ENCODE results near the gene PJA1. TPM values are rescaled to one million over a fixed set of nuclear protein-coding genes. Genes with fewer than 3 reads are reported as not detected.

PJA1 gene
- polyA plus RNA-seq (ENCODE audit: insufficient read length in 10 of 10): 10 to 100 TPM; 69.5 to 91.8 (median 80.7) TPM
- long read RNA-seq, donor 1, transcript PJA1-203 (1 exons, 2,692 nt): major isoform, 24 of 46 reads
- long read RNA-seq, donor 1, transcript PJA1-202 (2 exons, 2,672 nt): minor isoform, 18 of 46 reads
- long read RNA-seq, donor 1, partial matches to known transcripts: 0 of 46 reads
- long read RNA-seq, donor 1, other reads (novel, unspliced or antisense): 0 of 46 reads
- long read RNA-seq, donor 2, transcript PJA1-203 (1 exons, 2,692 nt): minor isoform, 15 of 39 reads
- long read RNA-seq, donor 2, transcript PJA1-202 (2 exons, 2,672 nt): major isoform, 23 of 39 reads
- long read RNA-seq, donor 2, partial matches to known transcripts: 0 of 39 reads
- long read RNA-seq, donor 2, other reads (novel, unspliced or antisense): 0 of 39 reads
- long read RNA-seq, donor 3: 0 reads
- long read RNA-seq, donor 4, transcript PJA1-202 (2 exons, 2,672 nt): minor isoform, 10 of 29 reads
- long read RNA-seq, donor 4, transcript PJA1-203 (1 exons, 2,692 nt): major isoform, 17 of 29 reads
- long read RNA-seq, donor 4, partial matches to known transcripts: 0 of 29 reads
- long read RNA-seq, donor 4, other reads (novel, unspliced or antisense): 0 of 29 reads
- long read RNA-seq, donor 5, transcript PJA1-203 (1 exons, 2,692 nt): major isoform, 20 of 45 reads
- long read RNA-seq, donor 5, transcript PJA1-202 (2 exons, 2,672 nt): minor isoform, 17 of 45 reads
- long read RNA-seq, donor 5, transcript PJA1-206 (2 exons, 887 nt): minor isoform, 5 of 45 reads
- long read RNA-seq, donor 5, partial matches to known transcripts: 0 of 45 reads
- long read RNA-seq, donor 5, other reads (novel, unspliced or antisense): 0 of 45 reads
- long read RNA-seq, donor 6, transcript PJA1-203 (1 exons, 2,692 nt): major isoform, 43 of 78 reads
- long read RNA-seq, donor 6, transcript PJA1-202 (2 exons, 2,672 nt): minor isoform, 30 of 78 reads
- long read RNA-seq, donor 6, partial matches to known transcripts: 0 of 78 reads
- long read RNA-seq, donor 6, other reads (novel, unspliced or antisense): 0 of 78 reads
- long read RNA-seq, donor 7, transcript PJA1-203 (1 exons, 2,692 nt): minor isoform, 15 of 35 reads
- long read RNA-seq, donor 7, transcript PJA1-202 (2 exons, 2,672 nt): major isoform, 16 of 35 reads
- long read RNA-seq, donor 7, partial matches to known transcripts: 0 of 35 reads
- long read RNA-seq, donor 7, other reads (novel, unspliced or antisense): 0 of 35 reads
- long read RNA-seq, donor 8, transcript PJA1-203 (1 exons, 2,692 nt): major isoform, 27 of 42 reads
- long read RNA-seq, donor 8, transcript PJA1-202 (2 exons, 2,672 nt): minor isoform, 13 of 42 reads
- long read RNA-seq, donor 8, partial matches to known transcripts: 0 of 42 reads
- long read RNA-seq, donor 8, other reads (novel, unspliced or antisense): 0 of 42 reads
- long read RNA-seq, donor 9, partial matches to known transcripts: 0 of 4 reads
- long read RNA-seq, donor 9, other reads (novel, unspliced or antisense): 0 of 4 reads

GRCh38 chrX:69165087-69165651 lies at the start of gene PJA1:
Gene PJA1, minus strand, starts transcription at chrX:69165453. Its CDS starts 2,380 bp downstream, at chrX:69163073.
- DNase-seq: peak; percentile 72 to 90 (median 79)

- no peak for DNase-seq
Measured at GRCh38 chrX:69214463-69214862, 49.2 kb upstream of the PJA1 start.

DNA sequence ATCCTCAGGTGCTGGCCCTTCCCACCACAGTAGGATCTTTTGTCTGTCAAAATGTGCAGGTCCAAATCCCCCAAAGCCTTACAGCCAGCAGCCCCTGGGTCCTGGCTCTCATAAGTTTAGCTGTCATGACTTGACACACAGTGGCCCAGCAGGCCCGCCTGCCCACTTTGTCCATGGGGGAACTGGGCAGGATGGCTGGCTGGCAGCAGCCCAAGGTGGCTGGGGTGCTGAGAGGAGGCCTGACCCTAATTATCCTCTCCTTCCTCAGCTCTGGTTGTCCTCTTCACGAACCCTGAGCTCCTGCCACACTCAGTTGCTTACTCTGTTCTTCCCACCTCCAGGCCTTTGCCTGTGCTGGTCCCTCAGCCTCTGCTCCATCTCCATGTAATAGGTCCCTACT lies 46.4 kb upstream of the PJA1 start:
- no peak for DNase-seq

DNA sequence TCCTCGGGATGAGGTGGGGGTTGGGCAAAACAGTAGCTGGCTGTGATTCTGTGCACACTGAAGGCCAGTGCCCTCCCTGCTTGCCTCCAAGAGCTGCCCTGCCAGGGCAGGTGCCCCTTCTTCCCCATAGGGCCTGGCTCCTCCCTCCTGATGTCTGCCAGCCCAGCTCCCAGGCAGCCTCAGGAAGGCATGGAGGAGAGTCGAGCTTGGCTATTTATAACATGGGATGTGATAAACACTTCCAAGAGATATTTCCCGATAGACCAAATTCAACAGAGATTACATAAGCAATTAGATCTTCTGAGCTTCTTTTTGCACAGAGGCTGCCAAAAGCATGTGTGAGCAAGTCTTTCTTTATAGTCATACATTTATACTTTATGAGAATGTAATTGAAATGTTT lies 45.3 kb upstream of the PJA1 start:
- DNase-seq: no peak

GRCh38 chrX:69207216-69207615 lies 42.0 kb upstream of the PJA1 start:
- no peak for DNase-seq

- no peak for DNase-seq
Measured at GRCh38 chrX:69203638-69204037, 38.4 kb upstream of the PJA1 start.

GRCh38 chrX:69197690-69198089 lies 32.4 kb upstream of the PJA1 start:
- DNase-seq: no peak

DNA sequence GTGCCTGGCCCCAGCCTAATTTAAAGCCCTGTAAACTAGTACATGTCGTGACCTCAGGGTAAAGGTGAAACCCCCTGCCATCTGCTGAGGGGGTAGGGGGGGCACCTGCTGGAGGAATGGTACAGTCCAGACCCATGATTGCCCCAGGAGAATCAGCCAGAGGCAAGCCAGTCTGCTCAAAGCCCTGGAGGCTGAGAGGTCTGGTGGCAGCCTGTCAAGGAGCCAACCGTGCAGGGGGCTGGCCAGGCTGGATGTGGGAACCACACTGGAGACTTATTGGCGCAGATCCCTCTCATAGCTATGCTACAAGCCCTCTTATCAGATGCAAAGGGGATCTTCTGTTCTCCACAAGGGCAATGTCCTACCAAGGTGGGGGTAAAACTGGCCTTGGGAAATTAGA lies 31.4 kb upstream of the PJA1 start:
- no peak for DNase-seq

DNA sequence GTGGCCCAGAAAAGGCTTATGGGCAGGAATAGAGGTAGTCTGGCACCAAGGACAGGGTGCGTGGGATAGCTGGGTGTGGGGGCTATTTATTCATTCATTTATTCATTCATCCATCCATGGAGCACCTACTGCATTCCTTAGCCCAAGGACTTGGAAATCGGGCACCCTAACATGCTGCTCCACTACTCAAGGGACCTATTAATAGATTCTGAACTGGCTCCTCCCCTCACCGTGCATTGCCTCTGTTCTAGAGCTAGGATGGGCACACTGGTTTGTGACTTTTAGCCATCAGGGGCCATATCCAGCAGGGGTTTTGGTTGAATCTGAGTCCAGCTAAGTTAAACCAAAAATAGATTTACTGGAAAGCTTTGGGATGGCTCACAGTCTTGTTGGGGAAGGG lies 30.6 kb upstream of the PJA1 start:
- no peak for DNase-seq

DNA sequence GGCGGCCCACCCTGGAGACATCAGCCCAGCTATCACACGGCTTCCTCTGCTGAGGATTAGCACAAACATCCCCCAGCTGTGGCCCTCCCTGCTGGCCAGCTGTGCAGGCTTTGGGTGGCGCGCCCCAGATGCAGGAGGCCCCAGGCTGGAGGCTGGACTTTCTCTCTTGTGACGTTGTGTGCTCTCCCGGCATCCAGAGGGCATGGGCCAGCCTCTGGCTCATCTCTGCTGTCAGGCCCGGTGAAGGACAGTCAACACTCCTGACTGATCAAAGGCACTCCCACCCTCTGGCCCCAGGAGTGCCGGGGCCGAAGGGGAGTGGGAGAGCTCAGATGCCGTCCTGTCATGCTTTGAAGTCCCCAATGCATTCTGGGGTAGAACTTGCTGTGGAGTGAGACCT lies 29.9 kb upstream of the PJA1 start:
- DNase-seq: peak in 1 of 3 donors; percentile 24

DNA sequence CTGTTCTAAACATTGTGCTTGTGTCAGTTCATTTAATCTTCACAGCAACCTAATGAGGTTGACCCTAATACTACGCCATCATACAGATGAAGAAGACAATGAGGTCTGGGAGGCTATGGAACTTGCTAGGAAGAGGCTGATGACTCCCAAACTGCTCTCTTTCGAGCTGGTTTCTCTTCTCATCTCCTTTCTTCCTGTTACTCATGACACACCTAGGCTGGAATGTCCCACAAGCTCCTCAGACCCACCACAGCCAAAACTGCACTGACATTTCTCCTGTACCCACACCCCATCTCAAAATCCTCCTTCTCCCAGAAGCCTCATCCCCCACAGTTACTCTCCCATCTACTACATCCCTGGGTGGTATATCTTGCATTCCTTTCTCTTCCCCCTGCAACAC lies 27.4 kb upstream of the PJA1 start:
- DNase-seq: no peak

DNA sequence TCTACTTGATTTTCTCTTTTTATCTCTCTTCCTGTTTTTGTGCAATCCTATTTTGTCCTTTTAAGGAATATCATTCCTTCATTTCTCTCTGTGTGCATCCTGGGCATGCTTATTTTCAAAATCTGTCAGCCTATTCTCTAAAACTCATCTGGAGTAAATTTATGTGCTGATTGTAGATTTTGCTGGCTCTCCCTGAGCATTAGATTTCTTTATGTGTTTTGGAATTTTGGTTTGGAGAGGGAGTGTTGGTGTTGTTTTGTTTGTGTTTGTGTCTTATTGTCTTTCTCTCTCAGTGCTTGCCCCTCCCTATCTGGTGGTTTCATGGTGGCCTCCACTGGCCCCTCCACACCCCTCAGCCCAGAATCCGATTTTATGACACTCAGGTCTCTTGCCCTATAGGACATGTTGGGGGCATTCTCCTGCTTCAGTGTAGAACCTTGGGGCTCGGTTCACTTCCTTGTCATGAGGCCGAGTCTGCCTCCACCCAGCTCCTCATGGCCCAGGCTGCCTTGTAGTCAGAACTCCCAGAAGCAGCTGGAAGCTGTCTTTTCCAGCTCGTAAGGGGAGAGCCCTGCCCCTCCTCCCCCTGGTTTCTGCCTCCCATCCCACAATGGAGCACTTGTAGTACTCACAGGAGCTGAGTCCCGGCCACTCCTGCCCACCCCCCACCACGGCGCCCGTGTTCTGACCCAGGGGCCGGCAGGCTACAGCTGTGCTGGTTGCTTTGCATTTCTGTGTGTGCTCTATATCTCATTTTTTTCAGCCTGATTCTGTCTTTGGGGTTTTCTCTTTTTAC lies 24.5 kb upstream of the PJA1 start:
- peak in 2 of 3 donors; percentile 24 to 56 for DNase-seq

GRCh38 chrX:69186651-69187050 lies 21.4 kb upstream of the PJA1 start:
- no peak for DNase-seq

DNA sequence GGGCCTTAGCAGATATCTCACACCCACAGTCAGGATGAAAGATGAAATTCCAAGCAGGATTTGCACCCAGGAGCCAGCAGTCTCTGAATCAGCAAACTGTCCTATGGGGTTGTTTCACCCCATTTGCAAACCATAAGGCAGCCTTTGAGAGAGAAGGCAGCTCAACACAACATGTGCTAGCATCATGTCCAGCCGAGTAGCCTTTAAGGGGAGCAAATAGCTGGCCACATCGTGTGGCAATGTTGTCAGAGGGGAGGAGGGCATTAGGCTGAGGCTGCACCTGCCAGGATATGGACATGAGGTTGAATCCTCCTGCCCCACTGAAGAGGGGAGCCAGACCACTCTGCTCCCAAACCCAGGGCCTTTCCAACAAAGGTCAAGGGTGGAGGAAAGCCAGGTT lies 20.6 kb upstream of the PJA1 start:
- DNase-seq: no peak

- DNase-seq: no peak
Measured at GRCh38 chrX:69185141-69185540, 19.9 kb upstream of the PJA1 start.

- no peak for DNase-seq
Measured at GRCh38 chrX:69182818-69183380, 17.6 kb upstream of the PJA1 start.

GRCh38 chrX:69179380-69179911 lies 14.2 kb upstream of the PJA1 start:
- peak in 1 of 3 donors; percentile 25 for DNase-seq

DNA sequence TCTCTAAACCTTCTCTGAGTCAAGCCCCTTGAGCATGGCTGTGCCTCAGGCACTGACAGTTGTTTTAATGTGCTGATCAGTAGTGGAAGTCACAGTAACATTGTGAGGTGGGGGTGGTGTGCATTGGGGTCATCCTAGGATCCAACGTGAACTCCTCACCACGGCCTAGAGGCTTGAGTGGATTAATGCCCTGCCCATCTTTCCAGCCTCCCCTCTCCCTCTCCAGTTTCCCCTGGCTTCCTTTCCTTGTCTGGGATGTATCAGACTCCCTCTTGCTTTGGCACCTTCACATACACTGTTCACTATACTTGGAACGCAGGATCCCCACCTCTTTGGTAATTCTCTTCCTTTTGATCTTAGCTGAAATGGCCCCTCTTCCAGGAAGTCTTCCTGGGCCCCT lies 13.3 kb upstream of the PJA1 start:
- no peak for DNase-seq

DNA sequence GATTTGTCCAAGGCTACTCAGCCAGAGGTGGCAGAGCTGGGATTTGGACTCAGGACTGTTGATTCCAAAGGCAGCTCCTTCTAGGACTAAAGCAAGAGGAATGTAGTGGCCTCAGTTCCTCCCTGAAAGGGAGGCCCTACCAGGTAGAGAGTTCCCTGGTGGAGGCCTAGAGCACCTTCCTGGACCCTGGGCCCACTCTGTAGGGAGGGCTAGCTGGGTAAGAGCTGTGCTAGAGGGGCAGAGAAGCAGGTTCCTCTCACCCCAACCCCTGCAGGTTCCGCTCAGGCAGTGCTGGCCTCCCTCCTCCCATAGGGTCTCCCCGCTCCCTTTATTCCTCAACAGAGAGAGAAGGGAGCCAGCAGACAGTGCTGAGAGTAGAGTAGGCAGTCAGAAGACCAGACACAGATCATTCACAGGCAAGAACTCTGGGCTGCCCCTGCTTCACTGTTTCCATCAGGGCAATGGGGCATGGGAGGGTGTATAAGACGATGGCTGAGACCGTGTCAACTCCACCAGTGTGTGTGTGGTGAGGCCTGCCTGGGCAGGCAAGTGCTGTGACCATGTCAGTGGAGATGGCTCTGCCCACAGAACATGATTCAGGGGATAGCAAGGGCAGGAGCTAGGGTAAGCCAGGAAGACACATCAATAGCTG lies 12.4 kb upstream of the PJA1 start:
- DNase-seq: no peak
